Ishikawa (cell line): ENCODE data around the gene CARD16.

ENCODE experiments used
- CEBPB ChIP-seq: IDR thresholded peaks from 2 replicates; pipeline ENCODE4 v1.6.1; 2012
- CREB1 ChIP-seq: IDR thresholded peaks from 2 replicates; pipeline ENCODE4 v1.6.1; 2012; ENCODE audit warnings: low read depth
- EGR1 ChIP-seq: IDR thresholded peaks from 2 replicates; pipeline ENCODE4 v1.6.1; 2012
- EP300 ChIP-seq: IDR thresholded peaks from 2 replicates; pipeline ENCODE4 v1.6.1; 2012; ENCODE audit warnings: borderline replicate concordance
- FOXM1 ChIP-seq: IDR thresholded peaks from 2 replicates; pipeline ENCODE4 v1.6.1; 2012; ENCODE audit warnings: low read depth, borderline replicate concordance
- NFIC ChIP-seq: IDR thresholded peaks from 2 replicates; pipeline ENCODE4 v1.6.1; 2012
- RAD21 ChIP-seq: IDR thresholded peaks from 2 replicates; pipeline ENCODE4 v1.6.1; 2012; ENCODE audit warnings: low read depth
- TAF1 ChIP-seq: IDR thresholded peaks from 2 replicates; pipeline ENCODE4 v1.6.1; 2012; ENCODE audit warnings: low read depth, mild to moderate bottlenecking
- TCF12 ChIP-seq: IDR thresholded peaks from 2 replicates; pipeline ENCODE4 v1.6.1; 2012; ENCODE audit warnings: low read depth
- TEAD4 ChIP-seq: IDR thresholded peaks from 2 replicates; pipeline ENCODE4 v1.6.1; 2012
- YY1 ChIP-seq: IDR thresholded peaks from 2 replicates; pipeline ENCODE4 v1.6.1; 2012; ENCODE audit warnings: low read depth
- ZBTB7A ChIP-seq: IDR thresholded peaks from 2 replicates; pipeline ENCODE4 v1.6.1; 2012; ENCODE audit warnings: low read depth
- TF ChIP-seq, protein P1 (sequence below): IDR thresholded peaks from 2 replicates; pipeline ENCODE4 v1.6.1; 2012
- TF ChIP-seq, protein P2 (sequence below): IDR thresholded peaks from 2 replicates; pipeline ENCODE4 v1.6.1; 2012; ENCODE audit warnings: low read depth, mild to moderate bottlenecking
- TF ChIP-seq, protein P3 (sequence below): IDR thresholded peaks from 2 replicates; pipeline ENCODE4 v1.6.1; 2012

Gene CARD16

DNA sequence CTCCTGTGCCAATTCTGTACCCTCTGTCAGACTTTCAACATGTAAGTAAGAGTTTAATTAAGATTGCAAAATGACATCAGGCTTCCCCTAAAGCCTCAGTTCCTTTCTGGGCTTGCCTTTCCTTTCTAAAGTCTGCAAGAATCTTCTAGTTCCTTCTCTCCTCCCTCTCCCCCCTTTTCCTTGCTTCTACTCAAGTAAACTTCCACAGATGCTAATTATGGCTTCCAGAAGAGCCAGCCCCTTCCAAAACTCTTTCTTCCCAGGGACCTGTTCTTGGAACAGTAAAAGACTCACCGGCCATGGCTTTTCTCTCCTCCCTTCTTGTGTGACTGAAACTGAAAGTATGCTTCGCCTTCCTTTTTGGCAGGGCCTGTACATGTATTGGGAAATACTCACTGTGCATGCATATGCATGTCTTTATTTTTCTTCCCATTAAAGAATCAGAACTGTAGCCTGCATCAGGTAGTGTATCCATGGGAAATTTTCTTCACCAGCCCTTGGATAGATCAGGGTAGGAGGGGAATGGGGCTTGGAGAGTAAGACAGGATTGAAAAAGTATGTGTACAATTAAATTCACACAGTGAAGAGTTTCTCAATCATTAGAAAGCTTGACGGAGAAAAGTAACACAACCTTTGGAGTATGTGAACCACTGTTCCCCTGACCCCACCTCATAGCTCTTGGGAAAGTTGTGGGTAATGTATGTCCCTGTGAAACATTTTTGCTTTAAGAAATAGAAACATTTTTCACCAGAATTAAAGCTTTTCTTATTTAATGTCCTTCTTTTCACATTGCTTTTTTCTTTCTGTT, 10.1 kb downstream of the CARD16 start, which contains the start of gene CASP1:
CASP1 (minus strand) TSS at position 332 of the 808 bp plus-strand sequence; CDS start at position 301, 31 bp downstream.
- TF ChIP-seq TCF12 (no peak), FOXM1 (no peak), NFIC (no peak), TAF1 (no peak)
- TF ChIP-seq, protein P1, sequence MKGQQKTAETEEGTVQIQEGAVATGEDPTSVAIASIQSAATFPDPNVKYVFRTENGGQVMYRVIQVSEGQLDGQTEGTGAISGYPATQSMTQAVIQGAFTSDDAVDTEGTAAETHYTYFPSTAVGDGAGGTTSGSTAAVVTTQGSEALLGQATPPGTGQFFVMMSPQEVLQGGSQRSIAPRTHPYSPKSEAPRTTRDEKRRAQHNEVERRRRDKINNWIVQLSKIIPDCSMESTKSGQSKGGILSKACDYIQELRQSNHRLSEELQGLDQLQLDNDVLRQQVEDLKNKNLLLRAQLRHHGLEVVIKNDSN: no peak

DNA sequence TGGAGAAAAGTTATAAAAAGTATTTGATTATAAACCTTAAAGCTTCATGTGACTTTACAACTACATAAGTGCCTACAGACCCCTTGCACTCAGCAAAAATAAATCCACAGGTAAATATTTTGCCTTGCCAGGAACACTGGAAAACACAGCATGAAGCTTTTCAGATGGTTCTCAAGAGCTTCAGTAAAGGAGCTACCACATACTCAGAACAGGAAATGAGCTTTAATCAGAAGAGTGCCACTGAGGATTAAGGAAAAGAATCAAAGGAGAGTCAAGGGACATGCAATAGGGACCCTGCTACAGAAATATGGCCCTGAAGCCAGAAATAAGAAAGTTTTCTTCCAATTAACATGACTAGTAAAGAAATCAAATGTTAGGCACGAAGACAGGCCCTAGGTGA, 11.4 kb downstream of the CARD16 start:
- TF ChIP-seq NFIC (no peak), ZBTB7A (no peak), CREB1 (no peak), TEAD4 (no peak), RAD21 (no peak), EGR1 (no peak), FOXM1 (no peak), EP300 (no peak), CEBPB (no peak), YY1 (no peak), TAF1 (no peak)
- TF ChIP-seq, protein P2, sequence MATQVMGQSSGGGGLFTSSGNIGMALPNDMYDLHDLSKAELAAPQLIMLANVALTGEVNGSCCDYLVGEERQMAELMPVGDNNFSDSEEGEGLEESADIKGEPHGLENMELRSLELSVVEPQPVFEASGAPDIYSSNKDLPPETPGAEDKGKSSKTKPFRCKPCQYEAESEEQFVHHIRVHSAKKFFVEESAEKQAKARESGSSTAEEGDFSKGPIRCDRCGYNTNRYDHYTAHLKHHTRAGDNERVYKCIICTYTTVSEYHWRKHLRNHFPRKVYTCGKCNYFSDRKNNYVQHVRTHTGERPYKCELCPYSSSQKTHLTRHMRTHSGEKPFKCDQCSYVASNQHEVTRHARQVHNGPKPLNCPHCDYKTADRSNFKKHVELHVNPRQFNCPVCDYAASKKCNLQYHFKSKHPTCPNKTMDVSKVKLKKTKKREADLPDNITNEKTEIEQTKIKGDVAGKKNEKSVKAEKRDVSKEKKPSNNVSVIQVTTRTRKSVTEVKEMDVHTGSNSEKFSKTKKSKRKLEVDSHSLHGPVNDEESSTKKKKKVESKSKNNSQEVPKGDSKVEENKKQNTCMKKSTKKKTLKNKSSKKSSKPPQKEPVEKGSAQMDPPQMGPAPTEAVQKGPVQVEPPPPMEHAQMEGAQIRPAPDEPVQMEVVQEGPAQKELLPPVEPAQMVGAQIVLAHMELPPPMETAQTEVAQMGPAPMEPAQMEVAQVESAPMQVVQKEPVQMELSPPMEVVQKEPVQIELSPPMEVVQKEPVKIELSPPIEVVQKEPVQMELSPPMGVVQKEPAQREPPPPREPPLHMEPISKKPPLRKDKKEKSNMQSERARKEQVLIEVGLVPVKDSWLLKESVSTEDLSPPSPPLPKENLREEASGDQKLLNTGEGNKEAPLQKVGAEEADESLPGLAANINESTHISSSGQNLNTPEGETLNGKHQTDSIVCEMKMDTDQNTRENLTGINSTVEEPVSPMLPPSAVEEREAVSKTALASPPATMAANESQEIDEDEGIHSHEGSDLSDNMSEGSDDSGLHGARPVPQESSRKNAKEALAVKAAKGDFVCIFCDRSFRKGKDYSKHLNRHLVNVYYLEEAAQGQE: no peak
- TF ChIP-seq, protein P3, sequence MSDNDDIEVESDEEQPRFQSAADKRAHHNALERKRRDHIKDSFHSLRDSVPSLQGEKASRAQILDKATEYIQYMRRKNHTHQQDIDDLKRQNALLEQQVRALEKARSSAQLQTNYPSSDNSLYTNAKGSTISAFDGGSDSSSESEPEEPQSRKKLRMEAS: no peak
- TF ChIP-seq, protein P1: no peak

DNA sequence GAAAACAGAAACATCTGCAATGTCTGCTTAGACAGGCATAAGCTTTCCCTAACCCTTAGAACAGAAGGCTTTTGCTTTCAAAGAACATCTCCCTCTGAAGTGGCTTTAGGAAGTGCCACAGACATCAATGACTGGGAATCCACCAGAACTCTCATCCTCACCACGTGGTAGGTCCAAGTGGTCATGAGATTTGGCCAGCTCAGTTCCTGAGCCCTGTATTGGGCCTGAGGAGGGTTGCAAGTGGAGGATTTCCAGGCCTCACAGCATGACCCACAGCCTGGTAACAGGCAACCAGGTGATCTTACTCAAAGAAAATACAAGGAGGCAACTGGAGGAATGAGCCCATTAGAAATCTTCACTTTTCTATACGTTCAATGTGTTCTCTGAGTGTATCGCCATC, 11.8 kb downstream of the CARD16 start:
- TF ChIP-seq, protein P3: no peak
- TF ChIP-seq NFIC (no peak), CREB1 (no peak), TCF12 (no peak), TEAD4 (no peak), RAD21 (no peak), CEBPB (no peak), YY1 (no peak), FOXM1 (no peak), EP300 (no peak), EGR1 (no peak), ZBTB7A (no peak)
- TF ChIP-seq, protein P1: no peak

DNA sequence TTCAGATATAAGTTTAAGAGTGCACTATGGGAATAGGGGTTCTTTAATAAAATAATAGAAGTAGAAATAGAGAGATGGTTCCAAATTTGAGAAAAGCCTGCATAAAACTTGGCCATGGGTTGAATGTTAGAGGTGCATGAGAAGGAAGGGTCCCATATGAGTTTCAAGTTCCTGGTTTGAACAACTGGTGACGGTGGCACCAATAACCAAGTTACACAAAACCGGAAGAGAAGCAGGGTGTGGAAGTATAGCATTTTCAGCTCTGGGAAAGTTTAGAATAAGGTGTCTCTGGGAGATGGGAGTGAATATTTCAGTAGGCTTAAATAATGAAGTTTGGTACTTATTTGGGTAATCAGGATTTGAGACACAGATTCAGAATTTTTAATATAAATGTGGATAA, 12.6 kb downstream of the CARD16 start:
- TF ChIP-seq CEBPB (no peak), TEAD4 (no peak), NFIC (no peak), FOXM1 (no peak), ZBTB7A (no peak), TCF12 (no peak), EP300 (no peak), TAF1 (no peak), CREB1 (no peak), EGR1 (no peak), RAD21 (no peak), YY1 (no peak)
- TF ChIP-seq, protein P2: no peak
- TF ChIP-seq, protein P1: no peak
- TF ChIP-seq, protein P3: no peak
